GM19468 (cell line): ENCODE results near the gene FAM234B.

Source experiments
- ATAC-seq: cut with Tn5 transposase; IDR thresholded peaks from one replicate; pipeline ENCODE4 v1.9.1; 2021; ENCODE audit warnings: mild to moderate bottlenecking, moderate library complexity, moderate number of reproducible peaks; ENCODE audit not compliant: unreplicated experiment; ENCODE audit errors: extremely low read depth

Gene FAM234B

DNA sequence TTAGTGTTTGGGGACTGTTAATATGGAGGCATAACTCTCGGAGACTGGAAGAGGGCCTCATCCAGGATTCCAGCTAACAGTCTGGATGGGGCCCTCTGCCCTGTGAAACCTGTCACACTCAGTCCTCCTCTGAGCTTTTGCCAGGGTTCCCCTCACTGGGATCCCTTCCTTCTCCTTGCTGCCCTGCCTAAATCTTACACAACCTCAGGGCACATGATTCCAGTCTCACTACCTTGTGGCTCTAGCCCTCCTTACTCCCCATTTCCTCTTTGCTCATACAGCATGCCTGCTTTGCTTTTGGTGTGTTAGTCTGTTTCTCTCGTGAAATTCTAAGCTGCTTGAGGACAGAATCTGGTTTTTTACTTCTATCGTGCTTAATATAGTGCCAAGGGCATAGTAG, 60.2 kb downstream of the FAM234B start:
- no peak for ATAC-seq

GRCh38 chr12:13105781-13106180, 61.6 kb downstream of the FAM234B start:
- ATAC-seq = no peak

GRCh38 chr12:13106666-13107065, 62.5 kb downstream of the FAM234B start:
- no peak for ATAC-seq

DNA sequence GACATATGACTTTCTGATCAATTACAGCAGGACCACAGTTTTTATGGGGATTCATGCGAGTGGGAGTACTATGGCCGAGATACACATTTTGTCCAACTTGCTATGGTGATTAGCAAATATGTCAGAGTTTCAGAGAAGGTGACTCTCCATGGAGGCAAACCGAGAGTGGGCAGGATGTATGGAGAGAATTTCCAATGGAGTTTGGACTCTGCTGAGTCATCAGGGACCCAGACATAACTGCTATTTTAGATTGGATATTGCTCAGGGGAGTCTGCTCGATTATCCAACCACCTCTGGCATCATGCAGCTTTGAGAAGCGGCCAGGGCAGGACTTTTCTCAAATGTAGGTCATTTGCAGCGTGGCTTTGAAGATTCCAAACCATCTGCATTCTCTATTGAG, 68.8 kb downstream of the FAM234B start:
- no peak for ATAC-seq

DNA sequence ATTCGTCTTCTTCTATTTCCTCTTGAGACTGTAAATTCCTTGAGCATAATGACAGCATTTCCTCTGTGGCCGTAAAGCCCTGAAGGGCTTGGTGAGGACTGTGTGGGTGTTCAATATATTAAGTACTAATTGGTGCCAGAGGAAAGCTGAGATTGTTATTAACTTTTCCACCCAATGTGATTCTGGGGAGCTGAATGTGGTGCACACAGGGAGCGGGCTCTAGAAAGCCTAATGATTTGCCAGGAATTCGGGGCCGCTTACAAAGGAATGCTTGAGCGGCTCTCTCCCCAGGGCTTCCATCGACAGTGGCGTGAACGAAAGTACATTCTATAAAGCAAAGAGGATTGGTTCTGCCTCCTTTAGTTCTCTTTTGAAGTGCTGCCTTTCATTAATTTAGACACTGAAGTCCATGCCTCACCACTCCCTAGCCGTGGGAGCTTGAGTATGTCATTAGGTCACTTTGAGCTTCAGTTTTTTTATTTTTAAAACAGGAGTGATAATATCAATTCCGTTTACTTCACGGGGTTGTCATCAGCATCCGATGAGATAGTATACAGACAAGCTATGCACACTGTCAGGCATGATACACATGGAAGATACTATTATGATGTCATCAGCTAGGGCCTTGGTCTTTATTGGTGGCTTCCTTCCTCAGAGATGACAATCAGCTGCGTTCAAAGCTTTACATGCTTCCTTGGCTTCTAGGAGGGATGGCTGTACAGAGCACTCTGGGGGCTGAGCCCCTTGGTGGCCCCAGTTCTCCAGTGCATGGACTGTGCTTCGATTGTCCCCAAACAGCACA, 70.3 kb downstream of the FAM234B start:
- ATAC-seq = no peak

- ATAC-seq = no peak
Observed at GRCh38 chr12:13116259-13116658, 72.1 kb downstream of the FAM234B start.

- ATAC-seq = no peak
Observed at GRCh38 chr12:13117029-13117428, 72.8 kb downstream of the FAM234B start.

DNA sequence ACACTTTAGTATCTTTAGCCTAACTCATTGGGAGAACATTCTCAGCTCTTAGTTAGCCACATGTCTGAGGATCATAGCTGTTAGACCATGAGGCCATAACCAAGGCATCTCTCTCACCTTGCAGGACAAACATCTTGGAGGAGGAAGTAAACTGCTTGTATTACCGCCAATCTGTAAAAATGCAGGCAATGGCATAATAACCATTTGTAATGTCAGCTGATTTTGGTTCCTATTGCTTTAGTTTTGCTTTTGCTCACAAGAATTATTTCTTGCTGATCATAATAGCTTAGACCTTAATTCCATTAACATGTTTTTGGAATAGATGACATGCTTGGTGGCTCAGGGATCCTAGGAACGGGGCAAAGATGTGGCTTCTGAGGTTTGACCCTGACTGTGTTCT, 75.6 kb downstream of the FAM234B start:
- no peak for ATAC-seq

DNA sequence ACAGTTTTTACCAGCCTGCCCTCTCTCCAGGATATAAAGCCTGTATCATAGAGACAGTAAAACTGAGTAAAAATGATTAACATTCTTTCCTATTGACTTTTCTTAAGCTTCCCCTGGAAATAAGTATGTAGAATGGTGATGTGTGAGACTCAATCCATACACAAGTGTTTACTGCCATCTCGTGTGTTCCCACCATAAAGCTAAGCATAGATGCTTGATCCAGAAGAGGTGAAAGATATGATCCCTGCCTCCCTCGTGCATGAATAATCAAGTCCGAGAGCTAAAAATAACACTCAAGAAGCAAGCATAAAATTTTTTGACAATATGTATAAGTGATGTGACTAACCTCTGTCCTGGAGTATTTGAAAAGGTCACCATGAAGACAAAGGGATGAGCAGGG, 76.2 kb downstream of the FAM234B start:
- no peak for ATAC-seq

GRCh38 chr12:13121568-13121967, 77.4 kb downstream of the FAM234B start:
- no peak for ATAC-seq

DNA sequence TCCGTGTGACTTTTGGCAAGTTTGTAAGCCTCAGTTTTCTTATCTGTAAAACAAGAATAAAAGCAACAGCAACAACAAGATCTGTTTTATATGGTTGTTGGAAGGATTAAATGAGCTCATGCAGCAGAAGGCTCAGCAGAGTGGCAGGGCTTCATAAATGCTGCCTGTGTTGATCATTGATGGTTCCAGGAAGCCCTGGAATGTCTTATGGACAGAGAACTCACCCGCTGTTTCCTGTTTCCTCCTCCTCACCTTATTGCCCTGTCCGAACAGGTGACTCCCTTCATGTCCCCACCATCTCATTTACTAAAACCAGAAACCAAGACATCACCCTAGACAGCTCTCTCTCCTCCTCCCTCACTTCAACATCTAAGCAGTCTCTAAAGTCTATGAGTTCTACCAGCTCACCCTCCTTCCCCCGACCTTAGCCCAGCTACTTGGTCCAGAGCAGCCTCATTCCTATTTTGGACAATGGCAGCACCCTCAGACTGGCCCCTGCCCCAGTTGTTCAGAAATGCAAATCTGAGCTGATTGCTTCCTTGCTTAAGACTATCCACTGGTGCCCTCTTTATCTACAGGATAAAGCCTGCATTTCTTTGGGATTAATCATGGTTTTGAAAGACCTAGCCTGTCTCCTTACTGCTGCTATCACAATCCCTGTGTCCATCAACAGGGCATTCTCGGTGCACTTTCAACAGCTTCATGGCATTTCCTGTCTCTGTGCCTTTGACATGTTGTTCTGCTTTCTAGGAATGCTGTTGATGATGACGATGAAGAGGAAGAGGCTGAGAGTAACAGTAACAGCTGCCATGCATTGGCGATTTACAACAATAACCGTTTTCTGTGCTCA, 80.7 kb downstream of the FAM234B start:
- no peak for ATAC-seq

GRCh38 chr12:13125996-13126395, 81.8 kb downstream of the FAM234B start:
- ATAC-seq = no peak

DNA sequence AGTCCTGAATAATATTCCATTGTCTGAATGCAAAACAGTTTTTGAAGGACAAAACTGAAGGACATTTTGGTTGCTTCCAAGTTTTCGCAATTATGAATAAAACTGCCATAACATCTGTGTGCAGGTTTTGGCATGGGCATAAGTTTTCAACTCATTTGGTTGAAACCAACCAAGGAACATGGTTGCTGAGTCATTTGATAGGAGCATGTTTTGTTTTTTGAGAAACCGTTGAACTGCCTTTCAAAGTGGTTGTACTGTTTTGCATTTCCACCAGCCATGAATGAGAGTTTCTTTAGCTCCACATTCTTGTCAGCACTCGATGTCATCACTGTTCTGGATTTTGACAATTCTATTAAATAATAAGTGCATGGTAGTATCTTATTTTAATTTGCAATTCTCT, 82.3 kb downstream of the FAM234B start:
- no peak for ATAC-seq

GRCh38 chr12:13127444-13127843, 83.3 kb downstream of the FAM234B start:
- ATAC-seq = no peak

GRCh38 chr12:13128291-13128965, 84.2 kb downstream of the FAM234B start:
- ATAC-seq = no peak

DNA sequence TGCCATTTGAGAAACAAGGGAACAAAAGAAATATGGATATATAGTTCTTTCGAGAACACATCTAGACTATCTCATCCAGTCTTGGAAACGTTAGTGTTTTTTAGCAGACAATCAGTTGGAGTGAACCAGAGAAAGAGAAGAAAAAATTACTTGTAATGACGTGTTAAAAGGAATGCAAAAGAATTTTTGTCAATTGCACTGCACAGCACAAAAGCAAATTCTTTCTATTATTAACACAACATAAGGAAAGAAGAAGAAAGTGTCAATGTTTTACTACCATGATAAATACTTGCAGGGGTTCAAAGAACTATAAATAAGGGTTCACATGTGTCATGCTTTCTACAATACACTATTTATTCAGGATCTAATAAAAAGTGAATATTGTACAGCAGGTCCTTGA, 86.8 kb downstream of the FAM234B start:
- ATAC-seq = no peak
